B cell (primary cell): ENCODE data around the gene CETP. TPM values are rescaled to one million over a fixed set of nuclear protein-coding genes. Genes with fewer than 3 reads are reported as not detected.

Source experiments
- ATAC-seq: fragments of 200-7000 bp; cut with Tn5 transposase; one replicate; pipeline ENCODE4 v1.10.0; 2021; ENCODE audit warnings: low read depth, mild to moderate bottlenecking, moderate number of reproducible peaks, moderate library complexity
- CTCF ChIA-PET: fragments of 350-600 bp; sonication (Branson Sonifier 250); formaldehyde crosslinking; loops from one replicate; lab custom pipeline; 2021; ENCODE audit warnings: antibody characterized with exemption, inconsistent platforms; lab: Charles Lee
- POLR2A ChIA-PET: fragments of 350-600 bp; sonication (Branson Sonifier 250); formaldehyde crosslinking; loops from one replicate; lab custom pipeline; 2021; ENCODE audit warnings: antibody characterized with exemption; lab: Charles Lee
- DNase-seq: peaks from one replicate; pipeline ENCODE4 v3.0.0; 2013
- H2AFZ ChIP-seq: 2 replicates; pipeline ENCODE4 v1.6.1; 2012; ENCODE audit warnings: mild to moderate bottlenecking, low read depth, low read length; ENCODE audit not compliant: insufficient read depth, poor library complexity, severe bottlenecking
- H3K27ac ChIP-seq, 2 donors: 1 replicate in 1 of 2; 2 replicates in 1 of 2; pipeline ENCODE4 v1.5.1; 2012 to 2013; ENCODE audit warnings: low read length in 2 of 2, mild to moderate bottlenecking in 2 of 2, moderate library complexity in 1 of 2
- H3K27me3 ChIP-seq, 4 experiments: fragments of 200-600 bp in 1 of 4; sonication (generic) in 1 of 4; replicated peaks in 1 of 4; 1 replicate in 2 of 4; 2 replicates in 2 of 4; pipeline versions ENCODE4 v1.6.1 to v1.7.0; 2013 to 2016; ENCODE audit warnings: low read length in 3 of 4, mild to moderate bottlenecking in 2 of 4, mixed read lengths in 1 of 4, moderate library complexity in 1 of 4; ENCODE audit not compliant: insufficient read depth in 4 of 4, control insufficient read depth in 3 of 4; ENCODE audit errors: control extremely low read depth in 1 of 4
- H3K36me3 ChIP-seq, 2 experiments: replicated peaks in 1 of 2; 1 replicate in 1 of 2; 2 replicates in 1 of 2; pipeline versions ENCODE4 v1.6.1 to v1.7.1; 2013; ENCODE audit warnings: low read length in 1 of 2; ENCODE audit not compliant: insufficient read depth in 2 of 2, control insufficient read depth in 1 of 2; ENCODE audit errors: control extremely low read depth in 1 of 2, extremely low read depth in 1 of 2
- H3K4me1 ChIP-seq, 2 donors: fragments of 200-600 bp in 1 of 2; sonication (generic) in 1 of 2; 1 replicate in 1 of 2; 2 replicates in 1 of 2; pipeline versions ENCODE4 v1.5.1 to v1.6.1; 2013 to 2017; ENCODE audit warnings: low read length in 2 of 2; ENCODE audit not compliant: control insufficient read depth in 2 of 2, insufficient read depth in 2 of 2
- H3K4me2 ChIP-seq: replicated peaks from 2 replicates; pipeline ENCODE3; 2012; ENCODE audit warnings: mild to moderate bottlenecking, low read depth, low read length; ENCODE audit not compliant: poor library complexity, severe bottlenecking
- H3K4me3 ChIP-seq, 5 experiments: fragments of 200-600 bp in 1 of 5; sonication (generic) in 1 of 5; 1 replicate in 3 of 5; 2 replicates in 2 of 5; pipeline versions ENCODE4 v1.5.1 to v1.7.0; 2011 to 2016; ENCODE audit warnings: low read length in 4 of 5, mild to moderate bottlenecking in 4 of 5, low read depth in 2 of 5, control low read depth in 1 of 5, moderate library complexity in 1 of 5; ENCODE audit not compliant: insufficient read depth in 1 of 5; ENCODE audit errors: control extremely low read depth in 1 of 5, extremely low read depth in 1 of 5
- H3K79me2 ChIP-seq: fragments of 200-600 bp; sonication (generic); one replicate; pipeline ENCODE4 v1.6.0; 2016; ENCODE audit warnings: low read length; ENCODE audit not compliant: control insufficient read depth, insufficient read depth
- H3K9ac ChIP-seq: fragments of 200-600 bp; sonication (generic); 2 replicates; pipeline ENCODE4 v1.6.1; 2017; ENCODE audit warnings: mild to moderate bottlenecking, low read length, moderate library complexity
- H3K9me3 ChIP-seq, 3 donors: one replicate each; pipeline versions ENCODE4 v1.6.1 to v1.7.1; 2013; ENCODE audit warnings: low read length in 2 of 3; ENCODE audit not compliant: control insufficient read depth in 2 of 3, insufficient read depth in 1 of 3; ENCODE audit errors: control extremely low read depth in 1 of 3
- H4K20me1 ChIP-seq: 2 replicates; pipeline ENCODE4 v1.6.0; 2012; ENCODE audit warnings: mild to moderate bottlenecking, low read length; ENCODE audit not compliant: insufficient read depth, control insufficient read depth, poor library complexity, severe bottlenecking
- H3K27ac Mint-ChIP-seq: one replicate; pipeline ENCODE4 v1.8.0; 2021; ENCODE audit warnings: mixed read lengths
- H3K27me3 Mint-ChIP-seq: one replicate; pipeline ENCODE4 v1.8.0; 2021; ENCODE audit warnings: mixed read lengths
- H3K4me1 Mint-ChIP-seq: one replicate; pipeline ENCODE4 v1.8.0; 2021; ENCODE audit warnings: mixed read lengths
- H3K4me3 Mint-ChIP-seq: one replicate; pipeline ENCODE4 v1.8.0; 2021; ENCODE audit warnings: mixed read lengths
- H3K9me3 Mint-ChIP-seq: one replicate; pipeline ENCODE4 v1.8.0; 2022; ENCODE audit warnings: mixed read lengths; ENCODE audit not compliant: insufficient read depth
- CTCF ChIP-seq: fragments of 200-600 bp; IDR thresholded peaks from one replicate; pipeline ENCODE4 v1.8.0; 2022; ENCODE audit warnings: antibody characterized with exemption, mild to moderate bottlenecking
- EZH2 ChIP-seq: IDR thresholded peaks from 2 replicates; pipeline ENCODE4 v1.6.1; 2012; ENCODE audit warnings: borderline replicate concordance, low read depth, mild to moderate bottlenecking, moderate library complexity, low read length; ENCODE audit not compliant: insufficient read depth, poor library complexity, severe bottlenecking
- WGBS: methylation state at CpG from one replicate; pipeline ENCODE4 v1.1.5; 2013; ENCODE audit warnings: missing lambda C conversion rate; ENCODE audit not compliant: insufficient coverage; 5-methylcytosine and 5-hydroxymethylcytosine counted together
- intact Hi-C: fragments of 100-400 bp; cut with micrococcal nuclease; formaldehyde crosslinking; loops from one replicate; pipeline ENCODE4 v1.10.0; 2022
- polyA plus RNA-seq: library from polyadenylated mRNA; depleted of rRNA; stranded (reverse); fragments of >200 nt; gene quantifications from 2 replicates; pipeline ENCODE4 v1.2.3, GENCODE V29; 2012
- total RNA-seq, 2 donors: library from RNA; stranded (reverse); fragments of 120-200 nt in 1 of 2; gene quantifications; 1 replicate in 1 of 2; 2 replicates in 1 of 2; pipeline versions ENCODE4 v1.2.3 to v1.2.4, GENCODE V29; 2013 to 2022

The CETP gene
- total and polyA plus RNA-seq, 2 donors (not counting 1 experiment from before 2014, with no cell fraction given), result 0.18 to 1.3 TPM

- 100% methylated on average over 1 of the region's 2 CpGs for WGBS
- H3K27me3 ChIP-seq, result no peaks in the 10 kb centered on the region
- intact Hi-C loops, result no loop called here
- peaks cover 0 to 54% of the 10 kb centered on the region in 2 donors for H3K4me1 ChIP-seq
- ATAC-seq (no peak), DNase-seq (no peak)
- H3K4me1 Mint-ChIP-seq, result peaks cover 26% of the 10 kb centered on the region
- H3K36me3 ChIP-seq, result peaks cover 3 to 80% of the 10 kb centered on the region in 2 experiments
- CTCF ChIA-PET, result interaction anchor here (1.3 to 1.4 kb wide), 3 partner anchors 12 to 62 kb away, joined by 3 to 5 read pairs (median 5); no protein-coding TSS in a partner anchor
- no peak overlapping the region for H3K4me3 Mint-ChIP-seq
- H3K27me3 Mint-ChIP-seq, result no peaks in the 10 kb centered on the region
- H4K20me1 ChIP-seq, result no peaks in the 10 kb centered on the region
- no peak overlapping the region for H3K4me3 ChIP-seq
- H3K9me3 ChIP-seq, result no peaks in the 10 kb centered on the region
- no peak overlapping the region for H3K4me2 ChIP-seq
- TF ChIP-seq EZH2 (no peak), CTCF (no peak)
- H3K27ac ChIP-seq, result no peak overlapping the region
- no peak overlapping the region for H2AFZ ChIP-seq
- peak overlapping the region; percentile 54 for H3K27ac Mint-ChIP-seq
- H3K79me2 ChIP-seq, result peaks cover 23% of the 10 kb centered on the region
- H3K9ac ChIP-seq, result no peak overlapping the region
- POLR2A ChIA-PET, result interaction anchor here (1.0 kb wide), 1 partner anchor 15 kb away, joined by 4 read pairs; no protein-coding TSS in a partner anchor
- H3K9me3 Mint-ChIP-seq, result no peaks in the 10 kb centered on the region
Observed at GRCh38 chr16:57027067-57027466, 65.3 kb downstream of the CETP start.

DNA sequence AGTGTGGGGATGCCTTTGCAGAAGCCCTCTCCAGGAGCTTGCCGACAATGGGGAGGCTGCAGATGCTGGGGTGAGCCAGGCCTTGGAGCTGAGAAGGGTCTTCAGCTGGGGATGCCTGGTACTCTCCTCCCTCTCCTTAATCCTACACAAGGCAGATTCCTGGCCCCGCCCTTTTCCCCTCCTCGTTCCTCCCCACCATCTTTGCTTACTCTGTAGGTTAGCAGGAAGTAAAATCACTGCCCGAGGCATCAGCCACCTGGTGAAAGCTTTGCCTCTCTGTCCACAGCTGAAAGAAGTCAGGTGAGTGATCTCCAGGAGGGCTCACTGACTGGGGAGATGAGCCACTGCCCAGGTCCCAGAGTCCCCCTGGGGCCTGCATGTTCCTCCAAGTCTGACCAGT lies 66.3 kb downstream of the CETP start:
- Histone ChIP-seq H3K4me3 (no peak overlapping the region), H3K27ac (no peak overlapping the region), H3K4me1 (peaks cover 0 to 51% of the 10 kb centered on the region in 2 donors), H3K27me3 (no peaks in the 10 kb centered on the region), H3K79me2 (peaks cover 23% of the 10 kb centered on the region), H4K20me1 (no peaks in the 10 kb centered on the region), H3K4me2 (no peak overlapping the region), H2AFZ (no peak overlapping the region), H3K9me3 (no peaks in the 10 kb centered on the region), H3K9ac (no peak overlapping the region), H3K36me3 (peaks cover 3 to 75% of the 10 kb centered on the region in 2 experiments)
- Mint-ChIP-seq H3K4me1 (peaks cover 28% of the 10 kb centered on the region), H3K4me3 (no peak overlapping the region), H3K27ac (peak overlapping the region; percentile 70), H3K9me3 (no peaks in the 10 kb centered on the region), H3K27me3 (no peaks in the 10 kb centered on the region)
- CTCF ChIA-PET, result interaction anchor here (1.3 to 1.4 kb wide), 3 partner anchors 11 to 63 kb away, joined by 3 to 5 read pairs (median 5); no protein-coding TSS in a partner anchor
- DNase-seq (no peak), ATAC-seq (no peak)
- TF ChIP-seq EZH2, result no peak
- TF ChIP-seq CTCF, result no peak
- POLR2A ChIA-PET, result interaction anchor here (1.0 kb wide), 1 partner anchor 14 kb away, joined by 4 read pairs; no protein-coding TSS in a partner anchor
- intact Hi-C loops, result no loop called here
- 25% methylated on average over 1 of the region's 4 CpGs for WGBS
